Limb (tissue), 2 donors: Measurements from ENCODE around the gene PRKCA.
"Not testable (repeated sequence)": the region's sequence is repeated elsewhere in the genome, so short reads cannot be mapped to it uniquely, and the experiment has no call there.

ENCODE experiments used
- DNase-seq, 2 donors: peaks; one replicate each; pipeline ENCODE4 v3.0.0-alpha.2; 2016; ENCODE audit errors: extremely low spot score in 2 of 2

PRKCA gene

GRCh38 chr17:66324381-66325004, 22.1 kb downstream of the PRKCA start:
- DNase-seq, result not testable (repeated sequence)

GRCh38 chr17:66326476-66327047, 24.1 kb downstream of the PRKCA start:
- no peak for DNase-seq

- no peak for DNase-seq
Measured at GRCh38 chr17:66330646-66331037, 28.2 kb downstream of the PRKCA start.

- DNase-seq, result no peak
Measured at GRCh38 chr17:66331038-66331816, 28.8 kb downstream of the PRKCA start.

GRCh38 chr17:66335797-66336196, 33.4 kb downstream of the PRKCA start:
- no peak for DNase-seq

GRCh38 chr17:66337268-66337667, 34.9 kb downstream of the PRKCA start:
- no peak for DNase-seq

- peak; percentile 32 to 60 for DNase-seq
Measured at GRCh38 chr17:66337866-66338485, 35.6 kb downstream of the PRKCA start.

- DNase-seq, result no peak
Measured at GRCh38 chr17:66338937-66339336, 36.5 kb downstream of the PRKCA start.

- no peak for DNase-seq
Measured at GRCh38 chr17:66339561-66339960, 37.1 kb downstream of the PRKCA start.

- DNase-seq, result no peak
Measured at GRCh38 chr17:66340720-66341119, 38.3 kb downstream of the PRKCA start.

GRCh38 chr17:66341462-66341861, 39.0 kb downstream of the PRKCA start:
- no peak for DNase-seq

- DNase-seq, result not testable (repeated sequence)
Measured at GRCh38 chr17:66342263-66342662, 39.9 kb downstream of the PRKCA start.

GRCh38 chr17:66343531-66344078, 41.2 kb downstream of the PRKCA start:
- no peak for DNase-seq

- no peak for DNase-seq
Measured at GRCh38 chr17:66344473-66344872, 42.1 kb downstream of the PRKCA start.

GRCh38 chr17:66345264-66345663, 42.9 kb downstream of the PRKCA start:
- no peak for DNase-seq

GRCh38 chr17:66345949-66346638, 43.7 kb downstream of the PRKCA start:
- not testable (repeated sequence) for DNase-seq

GRCh38 chr17:66347661-66348514, 45.5 kb downstream of the PRKCA start:
- DNase-seq, result no peak

GRCh38 chr17:66348584-66349165, 46.3 kb downstream of the PRKCA start:
- no peak for DNase-seq

- DNase-seq, result no peak
Measured at GRCh38 chr17:66349521-66350254, 47.3 kb downstream of the PRKCA start.
